Testis (tissue), 2 donors: ENCODE results near the gene GGT5.

ENCODE experiments used
- POLR2A ChIP-seq: fragments of 450-650 bp; IDR thresholded peaks from one replicate; pipeline ENCODE4 v1.6.1; 2017; ENCODE audit warnings: antibody characterized with exemption, mild to moderate bottlenecking, moderate library complexity
- TF ChIP-seq, protein P1 (sequence below), 3 experiments: fragments of 450-650 bp in 2 of 3; fragments of 200-600 bp in 1 of 3; sonication (generic) in 1 of 3; IDR thresholded peaks; one replicate each; pipeline ENCODE4 v1.5.1; 2016 to 2019; ENCODE audit warnings: antibody characterized with exemption in 3 of 3, mild to moderate bottlenecking in 2 of 3, moderate library complexity in 1 of 3

DNA sequence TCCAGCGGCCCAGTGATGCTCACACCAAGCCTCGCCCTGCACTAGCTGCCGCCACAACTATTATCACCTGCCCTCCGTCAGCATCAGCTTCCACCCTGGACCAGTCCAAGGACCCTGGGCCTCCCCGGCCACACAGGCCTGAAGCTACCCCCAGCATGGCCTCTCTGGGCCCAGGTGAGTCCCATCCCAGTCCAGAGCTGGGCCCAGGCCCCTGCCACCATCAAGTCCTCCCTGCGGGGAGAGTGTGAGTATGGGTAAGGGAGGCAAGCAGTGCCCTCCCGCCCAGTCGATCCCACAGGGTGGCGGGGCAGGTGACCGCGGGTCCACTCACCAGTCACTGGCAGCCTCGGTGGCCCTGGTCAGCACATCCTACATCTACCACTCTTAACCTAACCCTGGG, 73.1 kb downstream of the GGT5 start:
- TF ChIP-seq, protein P1, sequence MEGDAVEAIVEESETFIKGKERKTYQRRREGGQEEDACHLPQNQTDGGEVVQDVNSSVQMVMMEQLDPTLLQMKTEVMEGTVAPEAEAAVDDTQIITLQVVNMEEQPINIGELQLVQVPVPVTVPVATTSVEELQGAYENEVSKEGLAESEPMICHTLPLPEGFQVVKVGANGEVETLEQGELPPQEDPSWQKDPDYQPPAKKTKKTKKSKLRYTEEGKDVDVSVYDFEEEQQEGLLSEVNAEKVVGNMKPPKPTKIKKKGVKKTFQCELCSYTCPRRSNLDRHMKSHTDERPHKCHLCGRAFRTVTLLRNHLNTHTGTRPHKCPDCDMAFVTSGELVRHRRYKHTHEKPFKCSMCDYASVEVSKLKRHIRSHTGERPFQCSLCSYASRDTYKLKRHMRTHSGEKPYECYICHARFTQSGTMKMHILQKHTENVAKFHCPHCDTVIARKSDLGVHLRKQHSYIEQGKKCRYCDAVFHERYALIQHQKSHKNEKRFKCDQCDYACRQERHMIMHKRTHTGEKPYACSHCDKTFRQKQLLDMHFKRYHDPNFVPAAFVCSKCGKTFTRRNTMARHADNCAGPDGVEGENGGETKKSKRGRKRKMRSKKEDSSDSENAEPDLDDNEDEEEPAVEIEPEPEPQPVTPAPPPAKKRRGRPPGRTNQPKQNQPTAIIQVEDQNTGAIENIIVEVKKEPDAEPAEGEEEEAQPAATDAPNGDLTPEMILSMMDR (IDR thresholded peaks at IDR 0.05) = no peak
- no peak for TF ChIP-seq POLR2A
